ENCODE measurements around the gene NCF2. TPM values are rescaled to one million over a fixed set of nuclear protein-coding genes. Genes with fewer than 3 reads are reported as not detected.

The NCF2 gene
- total and polyA plus RNA-seq, 2 donors (not counting 1 experiment from before 2014, with no cell fraction given), result 0.43 to 2.6 TPM

DNA sequence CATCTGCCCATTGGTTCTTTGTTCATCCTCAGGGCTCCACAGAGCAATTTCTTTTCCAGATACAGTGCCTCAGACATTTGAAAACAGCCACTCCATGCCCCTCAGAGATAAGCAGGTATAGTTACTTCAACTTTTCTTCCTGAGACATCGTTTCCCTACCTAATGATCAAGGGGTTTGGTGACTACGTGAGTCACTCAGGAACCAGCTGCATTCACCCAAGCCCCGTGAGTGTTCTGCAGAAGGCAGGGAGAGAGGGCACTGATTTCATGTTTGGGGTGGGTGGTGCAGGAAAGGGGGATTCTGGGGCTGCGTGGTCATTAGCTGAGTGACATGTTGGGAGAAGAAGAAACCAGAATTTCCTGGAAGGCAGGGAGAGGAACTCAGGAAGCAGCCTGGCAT, 25.0 kb downstream of the NCF2 start:
- Histone ChIP-seq H3K27ac (ENCODE audit: insufficient read depth, low read length) (no peak overlapping the region), H3K9me3 (ENCODE audit: control insufficient read depth, insufficient read depth, low read depth, low read length) (no peaks in the 10 kb centered on the region), H3K4me3 (replicated peaks in 1 of 4; ENCODE audit: control extremely low read depth in 1 of 4, insufficient read depth in 1 of 4, low read depth in 3 of 4, low read length in 4 of 4) (no peak overlapping the region)

DNA sequence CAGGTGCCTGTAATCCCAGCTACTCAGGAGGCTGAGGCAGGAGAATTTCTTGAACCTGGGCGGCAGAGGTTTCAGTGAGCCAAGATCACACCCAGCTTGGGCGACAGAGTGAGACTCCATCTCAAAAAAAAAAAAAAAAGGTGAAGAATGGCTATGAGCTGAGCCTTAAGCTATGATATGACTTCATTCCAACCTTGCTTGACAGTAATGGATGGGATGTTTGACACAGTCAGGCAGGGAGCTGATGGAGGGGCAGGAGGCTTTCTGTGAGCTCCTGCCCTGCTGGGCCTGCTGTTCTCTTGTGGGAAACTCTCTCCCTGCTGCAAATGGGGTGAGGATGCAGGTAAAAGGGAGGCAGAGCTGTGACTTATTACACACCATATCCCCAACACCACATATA, 27.6 kb downstream of the NCF2 start:
- no peaks in the 10 kb centered on the region for H3K9me3 ChIP-seq (ENCODE audit: control insufficient read depth, insufficient read depth, low read depth, low read length)
- no peaks in the 10 kb centered on the region for H4K20me1 ChIP-seq (ENCODE audit: control insufficient read depth, extremely low read depth, insufficient read depth, low read length)
- no peak overlapping the region for H3K4me3 ChIP-seq (replicated peaks in 1 of 4; ENCODE audit: control extremely low read depth in 1 of 4, insufficient read depth in 1 of 4, low read depth in 3 of 4, low read length in 4 of 4)
- H3K36me3 ChIP-seq (ENCODE audit: control insufficient read depth, insufficient read depth, low read length), result no peaks in the 10 kb centered on the region
- H3K4me1 ChIP-seq (ENCODE audit: control insufficient read depth, extremely low read depth, insufficient read depth, low read length), result peaks cover 5% of the 10 kb centered on the region
- DNase-seq (ENCODE audit: low read depth in 2 of 2), result no peak
- H3K27ac ChIP-seq (ENCODE audit: insufficient read depth, low read length), result no peak overlapping the region
- TF ChIP-seq, protein P1, sequence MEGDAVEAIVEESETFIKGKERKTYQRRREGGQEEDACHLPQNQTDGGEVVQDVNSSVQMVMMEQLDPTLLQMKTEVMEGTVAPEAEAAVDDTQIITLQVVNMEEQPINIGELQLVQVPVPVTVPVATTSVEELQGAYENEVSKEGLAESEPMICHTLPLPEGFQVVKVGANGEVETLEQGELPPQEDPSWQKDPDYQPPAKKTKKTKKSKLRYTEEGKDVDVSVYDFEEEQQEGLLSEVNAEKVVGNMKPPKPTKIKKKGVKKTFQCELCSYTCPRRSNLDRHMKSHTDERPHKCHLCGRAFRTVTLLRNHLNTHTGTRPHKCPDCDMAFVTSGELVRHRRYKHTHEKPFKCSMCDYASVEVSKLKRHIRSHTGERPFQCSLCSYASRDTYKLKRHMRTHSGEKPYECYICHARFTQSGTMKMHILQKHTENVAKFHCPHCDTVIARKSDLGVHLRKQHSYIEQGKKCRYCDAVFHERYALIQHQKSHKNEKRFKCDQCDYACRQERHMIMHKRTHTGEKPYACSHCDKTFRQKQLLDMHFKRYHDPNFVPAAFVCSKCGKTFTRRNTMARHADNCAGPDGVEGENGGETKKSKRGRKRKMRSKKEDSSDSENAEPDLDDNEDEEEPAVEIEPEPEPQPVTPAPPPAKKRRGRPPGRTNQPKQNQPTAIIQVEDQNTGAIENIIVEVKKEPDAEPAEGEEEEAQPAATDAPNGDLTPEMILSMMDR (conservative IDR thresholded peaks at IDR 0.05 in 1 of 2, IDR thresholded peaks at IDR 0.05 in 1 of 2; ENCODE audit: low read depth in 1 of 2, low read length in 2 of 2), result no peak
- TF ChIP-seq EZH2 (IDR thresholded peaks at IDR 0.05; ENCODE audit: low read length, missing control alignments), result no peak
- no peaks in the 10 kb centered on the region for H3K79me2 ChIP-seq (ENCODE audit: control insufficient read depth, insufficient read depth, low read length)
- no peaks in the 10 kb centered on the region for H3K27me3 ChIP-seq (ENCODE audit: control insufficient read depth, insufficient read depth, low read length)
- H3K9ac ChIP-seq (ENCODE audit: insufficient read depth, low read length), result no peak overlapping the region
- no peak overlapping the region for H3K4me2 ChIP-seq (ENCODE audit: extremely low read depth, insufficient read depth, low read length)
- no peak overlapping the region for H2AFZ ChIP-seq (ENCODE audit: low read length)

More for the DNA sequence above, 25.0 kb downstream of the NCF2 start:
- Histone ChIP-seq H3K4me2 (ENCODE audit: extremely low read depth, insufficient read depth, low read length) (no peak overlapping the region), H3K27me3 (ENCODE audit: control insufficient read depth, insufficient read depth, low read length) (no peaks in the 10 kb centered on the region), H3K9ac (ENCODE audit: insufficient read depth, low read length) (no peak overlapping the region), H2AFZ (ENCODE audit: low read length) (no peak overlapping the region), H3K4me1 (ENCODE audit: control insufficient read depth, extremely low read depth, insufficient read depth, low read length) (peaks cover 8% of the 10 kb centered on the region), H3K79me2 (ENCODE audit: control insufficient read depth, insufficient read depth, low read length) (no peaks in the 10 kb centered on the region), H4K20me1 (ENCODE audit: control insufficient read depth, extremely low read depth, insufficient read depth, low read length) (no peaks in the 10 kb centered on the region), H3K36me3 (ENCODE audit: control insufficient read depth, insufficient read depth, low read length) (no peaks in the 10 kb centered on the region)
- TF ChIP-seq EZH2 (IDR thresholded peaks at IDR 0.05; ENCODE audit: low read length, missing control alignments), result no peak
- TF ChIP-seq, protein P1 (conservative IDR thresholded peaks at IDR 0.05 in 1 of 2, IDR thresholded peaks at IDR 0.05 in 1 of 2; ENCODE audit: low read depth in 1 of 2, low read length in 2 of 2), result no peak
- DNase-seq (ENCODE audit: low read depth in 2 of 2), result no peak

DNA sequence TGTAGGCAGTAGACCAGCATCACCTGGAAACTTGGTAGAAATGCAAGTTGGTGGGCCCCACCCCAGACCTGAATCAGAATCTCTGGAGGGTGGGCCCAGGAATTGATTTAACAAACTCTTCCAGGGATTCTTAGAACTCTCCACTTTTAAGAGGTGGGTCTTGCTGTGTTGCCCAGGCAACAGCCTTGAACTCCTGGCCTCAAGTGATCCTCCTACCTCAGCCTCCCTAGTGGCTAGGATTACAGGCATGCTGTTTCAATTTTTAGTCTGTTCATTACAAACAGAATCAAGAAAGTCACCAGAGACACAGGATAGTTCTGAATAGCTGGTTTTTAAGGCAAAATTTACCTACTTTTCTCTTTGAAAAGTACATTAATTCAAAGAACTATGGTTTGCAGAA, 31.2 kb downstream of the NCF2 start:
- Histone ChIP-seq H3K9ac (ENCODE audit: insufficient read depth, low read length) (no peak overlapping the region), H3K79me2 (ENCODE audit: control insufficient read depth, insufficient read depth, low read length) (no peaks in the 10 kb centered on the region), H3K27me3 (ENCODE audit: control insufficient read depth, insufficient read depth, low read length) (no peaks in the 10 kb centered on the region), H3K4me3 (replicated peaks in 1 of 4; ENCODE audit: control extremely low read depth in 1 of 4, insufficient read depth in 1 of 4, low read depth in 3 of 4, low read length in 4 of 4) (no peak overlapping the region), H3K36me3 (ENCODE audit: control insufficient read depth, insufficient read depth, low read length) (peaks cover 2% of the 10 kb centered on the region), H4K20me1 (ENCODE audit: control insufficient read depth, extremely low read depth, insufficient read depth, low read length) (no peaks in the 10 kb centered on the region), H3K27ac (ENCODE audit: insufficient read depth, low read length) (no peak overlapping the region), H3K9me3 (ENCODE audit: control insufficient read depth, insufficient read depth, low read depth, low read length) (no peaks in the 10 kb centered on the region), H2AFZ (ENCODE audit: low read length) (no peak overlapping the region), H3K4me1 (ENCODE audit: control insufficient read depth, extremely low read depth, insufficient read depth, low read length) (no peaks in the 10 kb centered on the region), H3K4me2 (ENCODE audit: extremely low read depth, insufficient read depth, low read length) (no peak overlapping the region)
- TF ChIP-seq EZH2 (IDR thresholded peaks at IDR 0.05; ENCODE audit: low read length, missing control alignments), result no peak
- TF ChIP-seq, protein P1 (conservative IDR thresholded peaks at IDR 0.05 in 1 of 2, IDR thresholded peaks at IDR 0.05 in 1 of 2; ENCODE audit: low read depth in 1 of 2, low read length in 2 of 2), result no peak
- DNase-seq (ENCODE audit: low read depth in 2 of 2), result no peak

Measured in fibroblast of lung (primary cell).